ENCODE results near the gene SND1. TPM values are rescaled to one million over a fixed set of nuclear protein-coding genes. Genes with fewer than 3 reads are reported as not detected.
A peak's percentile ranks its signal among the peaks of the same experiment; 100 is the strongest.

The SND1 gene
- total RNA-seq, 1 experiment from 2014 or later, result 218 TPM

DNA sequence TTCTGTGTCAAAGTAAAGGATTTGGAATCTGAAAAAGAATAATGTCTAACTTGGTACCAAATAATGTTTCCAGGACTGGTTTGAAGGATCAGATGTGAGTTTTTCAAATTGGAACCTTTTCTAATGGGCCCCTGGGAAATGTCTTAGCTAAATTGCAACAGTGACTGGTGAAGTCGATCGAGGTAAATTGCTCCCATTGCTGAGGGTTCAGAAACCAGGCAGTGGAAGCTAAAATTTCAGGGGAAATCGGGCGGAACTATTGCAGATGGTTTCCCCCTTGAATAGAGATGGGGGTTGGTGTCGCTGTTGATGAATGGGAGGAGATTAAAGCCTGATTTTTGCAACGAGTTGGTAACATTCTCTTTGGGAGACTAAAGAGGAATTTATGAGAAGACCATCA is 112.7 kb downstream of the SND1 start:
- Histone ChIP-seq H2BK5ac (ENCODE audit: insufficient read length, low read length) (no peak overlapping the region), H4K8ac (replicated peaks; ENCODE audit: insufficient read length, low read depth, low read length) (no peak overlapping the region), H2BK20ac (ENCODE audit: low read depth, low read length, poor library complexity, severe bottlenecking) (no peak overlapping the region), H3K56ac (ENCODE audit: insufficient read length, low read depth, low read length) (no peak overlapping the region), H3K9me3 (ENCODE audit: control insufficient read depth, low read depth, low read length) (no peaks in the 10 kb centered on the region), H2AK5ac (ENCODE audit: insufficient read length, low read length) (no peak overlapping the region), H3K79me2 (ENCODE audit: insufficient read depth, low read length) (peaks cover 5% of the 10 kb centered on the region; the same call in 1 of the 2 replicates), H3K14ac (ENCODE audit: insufficient read depth, low read length) (no peak overlapping the region), H3K27me3 (ENCODE audit: insufficient read depth, low read length) (no peaks in the 10 kb centered on the region), H3K79me1 (ENCODE audit: insufficient read depth, low read depth, low read length, poor library complexity, severe bottlenecking) (peaks cover 6% of the 10 kb centered on the region), H2BK15ac (ENCODE audit: low read depth, low read length) (no peak overlapping the region), H3K23me2 (ENCODE audit: insufficient read length, low read depth, low read length, poor library complexity, severe bottlenecking) (no peaks in the 10 kb centered on the region), H3K4me2 (ENCODE audit: insufficient read depth, insufficient read length, low read length) (no peak overlapping the region), H4K20me1 (ENCODE audit: control insufficient read depth, insufficient read depth, insufficient read length) (no peaks in the 10 kb centered on the region), H3K9ac (ENCODE audit: extremely low read depth, insufficient read length, low read length) (no peak overlapping the region), H3K4me1 (ENCODE audit: insufficient read depth, low read length) (peaks cover 2% of the 10 kb centered on the region; the same call in 1 of the 2 replicates), H3K23ac (ENCODE audit: insufficient read length, low read depth, low read length) (no peak overlapping the region), H3K18ac (ENCODE audit: insufficient read length, low read depth, low read length) (no peak overlapping the region), H4K91ac (ENCODE audit: insufficient read length, low read depth, low read length) (no peak overlapping the region), H2AFZ (ENCODE audit: low read length) (no peak overlapping the region), H3K27ac (ENCODE audit: insufficient read length, low read depth, low read length) (no peak overlapping the region), H2BK12ac (ENCODE audit: insufficient read length, low read depth, low read length) (no peak overlapping the region), H3K4ac (ENCODE audit: low read depth, low read length) (no peak overlapping the region), H2BK120ac (ENCODE audit: low read depth, low read length, poor library complexity, severe bottlenecking) (no peak overlapping the region), H3T11ph (ENCODE audit: low read length) (no peak overlapping the region), H4K5ac (ENCODE audit: insufficient read length, low read depth, low read length) (no peak overlapping the region)
- WGBS (ENCODE audit: extremely low coverage, insufficient read length, low lambda C conversion rate), result no CpG with 5 or more reads among the region's 6 CpGs
- no peak for DNase-seq
- Mint-ChIP-seq H3K27ac (peak overlapping the region in 1 of 3 experiments; percentile 52; a peak in 1 of 7 replicates), H3K4me1 (peaks cover 42 to 49% of the 10 kb centered on the region in 2 experiments), H3K4me3 (no peak overlapping the region), H3K27me3 (ENCODE audit: low read depth) (no peaks in the 10 kb centered on the region), H3K9me3 (no peaks in the 10 kb centered on the region), H3K36me3 (ENCODE audit: insufficient read depth in 1 of 3, low read depth in 3 of 3) (peaks cover 10 to 15% (median 10%) of the 10 kb centered on the region in 3 experiments; a peak in 6 of 7 replicates)
- TF ChIP-seq, protein P1, sequence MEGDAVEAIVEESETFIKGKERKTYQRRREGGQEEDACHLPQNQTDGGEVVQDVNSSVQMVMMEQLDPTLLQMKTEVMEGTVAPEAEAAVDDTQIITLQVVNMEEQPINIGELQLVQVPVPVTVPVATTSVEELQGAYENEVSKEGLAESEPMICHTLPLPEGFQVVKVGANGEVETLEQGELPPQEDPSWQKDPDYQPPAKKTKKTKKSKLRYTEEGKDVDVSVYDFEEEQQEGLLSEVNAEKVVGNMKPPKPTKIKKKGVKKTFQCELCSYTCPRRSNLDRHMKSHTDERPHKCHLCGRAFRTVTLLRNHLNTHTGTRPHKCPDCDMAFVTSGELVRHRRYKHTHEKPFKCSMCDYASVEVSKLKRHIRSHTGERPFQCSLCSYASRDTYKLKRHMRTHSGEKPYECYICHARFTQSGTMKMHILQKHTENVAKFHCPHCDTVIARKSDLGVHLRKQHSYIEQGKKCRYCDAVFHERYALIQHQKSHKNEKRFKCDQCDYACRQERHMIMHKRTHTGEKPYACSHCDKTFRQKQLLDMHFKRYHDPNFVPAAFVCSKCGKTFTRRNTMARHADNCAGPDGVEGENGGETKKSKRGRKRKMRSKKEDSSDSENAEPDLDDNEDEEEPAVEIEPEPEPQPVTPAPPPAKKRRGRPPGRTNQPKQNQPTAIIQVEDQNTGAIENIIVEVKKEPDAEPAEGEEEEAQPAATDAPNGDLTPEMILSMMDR (conservative IDR thresholded peaks at IDR 0.05), result no peak

Data from H9 (cell line).